GM12878 (cell line): ENCODE measurements around the gene ULK4. TPM values are rescaled to one million over a fixed set of nuclear protein-coding genes. Genes with fewer than 3 reads are reported as not detected.

Experiments
- ATAC-seq: fragments of 200-7000 bp; cut with Tn5 transposase; 3 replicates; pipeline ENCODE4 v1.9.1; 2020; ENCODE audit warnings: mild to moderate bottlenecking, moderate library complexity
- BruUV-seq: library from RNA; stranded (reverse); fragments of 400-500 nt; replicated peaks from 2 replicates; lab custom pipeline; 2021; lab: Mats Ljungman, UMichigan
- CTCF ChIA-PET: fragments of 300-600 bp; sonication (Branson Sonifier 250); formaldehyde crosslinking; extraction: SDS; loops from one replicate; lab custom pipeline; 2021; ENCODE audit warnings: inconsistent platforms; lab: Yijun Ruan, JAX
- POLR2A ChIA-PET: fragments of 350-600 bp; formaldehyde crosslinking; extraction: SDS; loops from one replicate; lab custom pipeline; 2021; ENCODE audit warnings: inconsistent platforms; lab: Charles Lee
- RAD21 ChIA-PET: fragments of 300-600 bp; sonication (Branson Sonifier 250); formaldehyde crosslinking; loops from one replicate; lab custom pipeline; 2023; ENCODE audit warnings: antibody characterized with exemption; ENCODE audit not compliant: unreplicated experiment; lab: Charles Lee
- SMC1A ChIA-PET: fragments of 300-600 bp; sonication (Branson Sonifier 250); formaldehyde crosslinking; loops from one replicate; lab custom pipeline; 2023; ENCODE audit not compliant: unreplicated experiment, uncharacterized antibody; lab: Charles Lee
- DNase-seq: peaks from one replicate; pipeline ENCODE4 v3.0.0-alpha.2; 2011; ENCODE audit warnings: low read depth, low spot score
- FAIRE-seq: peaks from 3 replicates; lab custom pipeline; 2011; peaks lifted over from hg19 to GRCh38; lab: Jason Lieb, UNC
- H2AFZ ChIP-seq: 2 replicates; pipeline ENCODE4 v1.6.0; 2011; ENCODE audit warnings: low read depth, low read length, control low read depth; ENCODE audit not compliant: control insufficient read depth
- H3K27ac ChIP-seq: 2 replicates; pipeline ENCODE4 v1.5.1; 2011; ENCODE audit warnings: control low read depth; ENCODE audit not compliant: control insufficient read depth, insufficient read depth
- H3K27me3 ChIP-seq, 2 experiments: replicated peaks in 1 of 2; 2 replicates each; pipeline versions ENCODE4 v1.6.0 to v1.6.1; 2011; ENCODE audit warnings: low read length in 1 of 2; ENCODE audit not compliant: control insufficient read depth in 2 of 2, insufficient read depth in 2 of 2
- H3K36me3 ChIP-seq, 2 experiments: 2 replicates each; pipeline ENCODE4 v1.5.1; 2011; ENCODE audit warnings: low read length in 1 of 2; ENCODE audit not compliant: control insufficient read depth in 2 of 2, insufficient read depth in 2 of 2
- H3K4me1 ChIP-seq: 2 replicates; pipeline ENCODE4 v1.6.1; 2011; ENCODE audit warnings: mild to moderate bottlenecking, low read length, moderate library complexity, mixed read lengths; ENCODE audit not compliant: control insufficient read depth, insufficient read depth
- H3K4me2 ChIP-seq: 2 replicates; pipeline ENCODE4 v1.6.0; 2011; ENCODE audit warnings: control low read depth; ENCODE audit not compliant: control insufficient read depth, insufficient read depth
- H3K4me3 ChIP-seq: fragments of 200-600 bp; sonication (generic); 2 replicates; pipeline ENCODE4 v1.5.1; 2016
- H3K79me2 ChIP-seq: 2 replicates; pipeline ENCODE4 v1.6.0; 2011; ENCODE audit warnings: low read length; ENCODE audit not compliant: control insufficient read depth, insufficient read depth
- H3K9ac ChIP-seq: 2 replicates; pipeline ENCODE4 v1.8.0; 2011; ENCODE audit warnings: low read length, control low read depth, mixed read lengths; ENCODE audit not compliant: control insufficient read depth, insufficient read depth
- H3K9me3 ChIP-seq: replicated peaks from 3 replicates; pipeline ENCODE4 v1.5.1; 2011; ENCODE audit warnings: mild to moderate bottlenecking, low read length; ENCODE audit not compliant: control insufficient read depth, insufficient read depth
- H4K20me1 ChIP-seq: 2 replicates; pipeline ENCODE4 v1.6.0; 2011; ENCODE audit not compliant: control insufficient read depth, insufficient read depth
- CBFB ChIP-seq: IDR thresholded peaks from 2 replicates; pipeline ENCODE4 v1.6.1; 2016; ENCODE audit warnings: antibody characterized with exemption, low read depth
- FOXK2 ChIP-seq: fragments of 450-650 bp; IDR thresholded peaks from 2 replicates; pipeline ENCODE4 v1.6.1; 2017; ENCODE audit warnings: mild to moderate bottlenecking, moderate library complexity
- IKZF1 ChIP-seq: fragments of 450-650 bp; conservative IDR thresholded peaks from 2 replicates; pipeline ENCODE4 v1.6.1; 2017; ENCODE audit warnings: antibody characterized with exemption, mild to moderate bottlenecking
- MTA3 ChIP-seq: IDR thresholded peaks from 2 replicates; pipeline ENCODE4 v1.6.1; 2012; ENCODE audit warnings: low read length, inconsistent platforms, borderline replicate concordance
- MXI1 ChIP-seq: fragments of 150-350 bp; IDR thresholded peaks from 2 replicates; pipeline ENCODE4 v1.6.1; 2011; ENCODE audit warnings: low read depth, mild to moderate bottlenecking, inconsistent platforms, low read length, improper control_type of control experiment
- PAX8 ChIP-seq: fragments of 450-650 bp; IDR thresholded peaks from 2 replicates; pipeline ENCODE4 v1.6.1; 2017; ENCODE audit warnings: mild to moderate bottlenecking, moderate library complexity
- PML ChIP-seq: IDR thresholded peaks from 2 replicates; pipeline ENCODE4 v1.6.1; 2012; ENCODE audit warnings: low read length, inconsistent platforms
- SMAD5 ChIP-seq: IDR thresholded peaks from 2 replicates; pipeline ENCODE4 v1.6.1; 2016; ENCODE audit warnings: antibody characterized with exemption, low read depth
- SREBF1 ChIP-seq: IDR thresholded peaks from 2 replicates; pipeline ENCODE4 v1.6.1; 2012; ENCODE audit warnings: mild to moderate bottlenecking, low read length
- TBL1XR1 ChIP-seq: IDR thresholded peaks from 2 replicates; pipeline ENCODE4 v1.6.1; 2012; ENCODE audit warnings: low read depth, low read length, improper control_type of control experiment
- WRNIP1 ChIP-seq: IDR thresholded peaks from 2 replicates; pipeline ENCODE4 v1.6.1; 2011; ENCODE audit warnings: low read depth, low read length, improper control_type of control experiment, borderline replicate concordance
- WGBS: methylation state at CpG from one replicate; pipeline ENCODE4 v1.1.6; 2016; ENCODE audit warnings: low lambda C conversion rate; ENCODE audit not compliant: insufficient replicate concordance, insufficient coverage; ENCODE audit errors: missing lambda C conversion rate; 5-methylcytosine and 5-hydroxymethylcytosine counted together
- in situ Hi-C: fragments of 300-500 bp; cut with MboI; formaldehyde crosslinking; loops from 9 replicates; pipeline ENCODE4 v1.14.3; 2018; ENCODE audit warnings: mixed read lengths
- intact Hi-C: fragments of 100-400 bp; cut with micrococcal nuclease; formaldehyde crosslinking; loops from one replicate; pipeline ENCODE4 v1.14.2; 2022; ENCODE audit not compliant: unreplicated experiment
- polyA plus RNA-seq, 11 experiments: library from polyadenylated mRNA; depleted of rRNA in 4 of 11; unstranded in 6 of 11; stranded (reverse) in 5 of 11; fragments of >200 nt; fragmentation: Nextera tagmentation in 4 of 11; fragmentation: Illumina TruSeq in 1 of 11; extraction: Ambion mirVana in 4 of 11; extraction: Trizol in 1 of 11; gene quantifications; 1 replicate in 1 of 11; 2 replicates in 10 of 11; pipeline versions ENCODE4 v1.2.1 to v1.2.3, GENCODE V29; 2011 to 2016; ENCODE audit warnings: inconsistent platforms in 2 of 11, missing spikeins in 2 of 11, low read depth in 1 of 11
- total RNA-seq, 4 experiments: library from RNA; depleted of rRNA in 3 of 4; stranded (reverse); fragments of >200 nt in 3 of 4; fragmentation: Illumina TruSeq in 1 of 4; extraction: Trizol in 1 of 4; gene quantifications; 2 replicates each; pipeline versions ENCODE4 v1.2.1 to v1.2.3, GENCODE V29; 2013 to 2021
- TF ChIP-seq, protein P1 (sequence below): fragments of 450-650 bp; IDR thresholded peaks from 2 replicates; pipeline ENCODE4 v1.6.1; 2017; ENCODE audit warnings: mild to moderate bottlenecking
- TF ChIP-seq, protein P2 (sequence below): fragments of 450-650 bp; IDR thresholded peaks from 2 replicates; pipeline ENCODE4 v1.6.1; 2017; ENCODE audit warnings: antibody characterized with exemption, mild to moderate bottlenecking, moderate library complexity
- TF ChIP-seq, protein P3 (sequence below): IDR thresholded peaks from 2 replicates; pipeline ENCODE4 v1.6.1; 2012; ENCODE audit warnings: low read depth, low read length, improper control_type of control experiment
- TF ChIP-seq, protein P4 (sequence below): fragments of 450-650 bp; IDR thresholded peaks from 2 replicates; pipeline ENCODE4 v1.6.1; 2017; ENCODE audit warnings: mild to moderate bottlenecking, moderate library complexity

Gene ULK4
- total and polyA plus RNA-seq, 10 of the 15 experiments (the other 5 are each of a cell fraction or from before 2014, with no cell fraction given) = 3.5 to 7.6 (median 6.3) TPM

DNA sequence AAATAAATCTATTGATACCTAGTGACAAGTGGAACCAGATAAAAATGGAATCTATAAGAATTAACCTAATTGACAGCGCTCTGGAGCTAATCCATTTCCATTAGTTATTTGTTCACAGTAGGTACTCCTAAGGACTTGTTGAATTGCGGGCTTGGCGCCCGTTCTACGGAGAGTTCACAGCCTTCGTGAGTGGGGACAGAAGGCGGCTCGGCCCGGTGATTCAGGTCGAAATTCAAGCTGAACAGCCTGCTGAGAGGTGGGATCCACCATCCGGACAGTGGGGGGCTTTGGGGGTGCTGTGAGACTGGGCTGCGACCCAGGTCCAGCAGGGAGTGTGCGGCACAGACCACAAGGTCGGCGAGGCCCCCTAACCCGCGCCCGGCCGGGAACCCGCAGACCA, 763.4 kb downstream of the ULK4 start:
- no peak for DNase-seq
- Histone ChIP-seq H3K4me2 (peak overlapping the region; percentile 51), H3K9ac (peak overlapping the region; percentile 94), H3K9me3 (no peaks in the 10 kb centered on the region), H3K27ac (peak overlapping the region; percentile 43; the same call in 1 of the 2 replicates), H3K4me3 (peak overlapping the region; percentile 82), H3K79me2 (peaks cover 43% of the 10 kb centered on the region), H3K36me3 (no peaks in the 10 kb centered on the region), H3K4me1 (no peaks in the 10 kb centered on the region), H4K20me1 (0 out of 2 replicates have a peak, but pooled peaks cover 7% of the 10 kb centered on the region), H2AFZ (peak overlapping the region; percentile 92), H3K27me3 (no peaks in the 10 kb centered on the region)
- BruUV-seq = no TSS peak
- in situ Hi-C loops = no loop called here
- ChIA-PET POLR2A (interaction anchor here (0.6 to 3.5 kb wide), 5 partner anchors 8 to 889 kb away, joined by 3 to 13 read pairs (median 5); no protein-coding TSS in a partner anchor), SMC1A (interaction anchor here (0.8 to 2.2 kb wide), 5 partner anchors 9 to 226 kb away, joined by 3 to 10 read pairs (median 3); no protein-coding TSS in a partner anchor), RAD21 (interaction anchor here (1.4 to 4.7 kb wide), 3 partner anchors 11 to 21 kb away, joined by 3 to 35 read pairs (median 3); no protein-coding TSS in a partner anchor), CTCF (interaction anchor here (0.5 to 0.7 kb wide), 4 partner anchors 614 to 1048 kb away, joined by 3 to 4 read pairs (median 3); no protein-coding TSS in a partner anchor)
- 9% methylated on average over 15 of the region's 20 CpGs for WGBS
- ATAC-seq = peak; percentile 1; the same call in 1 of the 3 replicates
- intact Hi-C loops = no loop called here
- FAIRE-seq = no peak
- no peak for TF ChIP-seq CBFB
- TF ChIP-seq PAX8 = no peak
- TF ChIP-seq, protein P1, sequence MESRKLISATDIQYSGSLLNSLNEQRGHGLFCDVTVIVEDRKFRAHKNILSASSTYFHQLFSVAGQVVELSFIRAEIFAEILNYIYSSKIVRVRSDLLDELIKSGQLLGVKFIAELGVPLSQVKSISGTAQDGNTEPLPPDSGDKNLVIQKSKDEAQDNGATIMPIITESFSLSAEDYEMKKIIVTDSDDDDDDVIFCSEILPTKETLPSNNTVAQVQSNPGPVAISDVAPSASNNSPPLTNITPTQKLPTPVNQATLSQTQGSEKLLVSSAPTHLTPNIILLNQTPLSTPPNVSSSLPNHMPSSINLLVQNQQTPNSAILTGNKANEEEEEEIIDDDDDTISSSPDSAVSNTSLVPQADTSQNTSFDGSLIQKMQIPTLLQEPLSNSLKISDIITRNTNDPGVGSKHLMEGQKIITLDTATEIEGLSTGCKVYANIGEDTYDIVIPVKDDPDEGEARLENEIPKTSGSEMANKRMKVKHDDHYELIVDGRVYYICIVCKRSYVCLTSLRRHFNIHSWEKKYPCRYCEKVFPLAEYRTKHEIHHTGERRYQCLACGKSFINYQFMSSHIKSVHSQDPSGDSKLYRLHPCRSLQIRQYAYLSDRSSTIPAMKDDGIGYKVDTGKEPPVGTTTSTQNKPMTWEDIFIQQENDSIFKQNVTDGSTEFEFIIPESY = no peak
- TF ChIP-seq, protein P2, sequence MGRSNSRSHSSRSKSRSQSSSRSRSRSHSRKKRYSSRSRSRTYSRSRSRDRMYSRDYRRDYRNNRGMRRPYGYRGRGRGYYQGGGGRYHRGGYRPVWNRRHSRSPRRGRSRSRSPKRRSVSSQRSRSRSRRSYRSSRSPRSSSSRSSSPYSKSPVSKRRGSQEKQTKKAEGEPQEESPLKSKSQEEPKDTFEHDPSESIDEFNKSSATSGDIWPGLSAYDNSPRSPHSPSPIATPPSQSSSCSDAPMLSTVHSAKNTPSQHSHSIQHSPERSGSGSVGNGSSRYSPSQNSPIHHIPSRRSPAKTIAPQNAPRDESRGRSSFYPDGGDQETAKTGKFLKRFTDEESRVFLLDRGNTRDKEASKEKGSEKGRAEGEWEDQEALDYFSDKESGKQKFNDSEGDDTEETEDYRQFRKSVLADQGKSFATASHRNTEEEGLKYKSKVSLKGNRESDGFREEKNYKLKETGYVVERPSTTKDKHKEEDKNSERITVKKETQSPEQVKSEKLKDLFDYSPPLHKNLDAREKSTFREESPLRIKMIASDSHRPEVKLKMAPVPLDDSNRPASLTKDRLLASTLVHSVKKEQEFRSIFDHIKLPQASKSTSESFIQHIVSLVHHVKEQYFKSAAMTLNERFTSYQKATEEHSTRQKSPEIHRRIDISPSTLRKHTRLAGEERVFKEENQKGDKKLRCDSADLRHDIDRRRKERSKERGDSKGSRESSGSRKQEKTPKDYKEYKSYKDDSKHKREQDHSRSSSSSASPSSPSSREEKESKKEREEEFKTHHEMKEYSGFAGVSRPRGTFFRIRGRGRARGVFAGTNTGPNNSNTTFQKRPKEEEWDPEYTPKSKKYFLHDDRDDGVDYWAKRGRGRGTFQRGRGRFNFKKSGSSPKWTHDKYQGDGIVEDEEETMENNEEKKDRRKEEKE = no peak
- TF ChIP-seq PML = no peak
- no peak for TF ChIP-seq IKZF1
- TF ChIP-seq WRNIP1 = no peak
- TF ChIP-seq, protein P3, sequence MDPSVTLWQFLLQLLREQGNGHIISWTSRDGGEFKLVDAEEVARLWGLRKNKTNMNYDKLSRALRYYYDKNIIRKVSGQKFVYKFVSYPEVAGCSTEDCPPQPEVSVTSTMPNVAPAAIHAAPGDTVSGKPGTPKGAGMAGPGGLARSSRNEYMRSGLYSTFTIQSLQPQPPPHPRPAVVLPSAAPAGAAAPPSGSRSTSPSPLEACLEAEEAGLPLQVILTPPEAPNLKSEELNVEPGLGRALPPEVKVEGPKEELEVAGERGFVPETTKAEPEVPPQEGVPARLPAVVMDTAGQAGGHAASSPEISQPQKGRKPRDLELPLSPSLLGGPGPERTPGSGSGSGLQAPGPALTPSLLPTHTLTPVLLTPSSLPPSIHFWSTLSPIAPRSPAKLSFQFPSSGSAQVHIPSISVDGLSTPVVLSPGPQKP = no peak
- no peak for TF ChIP-seq MTA3
- no peak for TF ChIP-seq SMAD5
- TF ChIP-seq FOXK2 = no peak
- no peak for TF ChIP-seq SREBF1
- no peak for TF ChIP-seq MXI1
- TF ChIP-seq TBL1XR1 = no peak
- TF ChIP-seq, protein P4, sequence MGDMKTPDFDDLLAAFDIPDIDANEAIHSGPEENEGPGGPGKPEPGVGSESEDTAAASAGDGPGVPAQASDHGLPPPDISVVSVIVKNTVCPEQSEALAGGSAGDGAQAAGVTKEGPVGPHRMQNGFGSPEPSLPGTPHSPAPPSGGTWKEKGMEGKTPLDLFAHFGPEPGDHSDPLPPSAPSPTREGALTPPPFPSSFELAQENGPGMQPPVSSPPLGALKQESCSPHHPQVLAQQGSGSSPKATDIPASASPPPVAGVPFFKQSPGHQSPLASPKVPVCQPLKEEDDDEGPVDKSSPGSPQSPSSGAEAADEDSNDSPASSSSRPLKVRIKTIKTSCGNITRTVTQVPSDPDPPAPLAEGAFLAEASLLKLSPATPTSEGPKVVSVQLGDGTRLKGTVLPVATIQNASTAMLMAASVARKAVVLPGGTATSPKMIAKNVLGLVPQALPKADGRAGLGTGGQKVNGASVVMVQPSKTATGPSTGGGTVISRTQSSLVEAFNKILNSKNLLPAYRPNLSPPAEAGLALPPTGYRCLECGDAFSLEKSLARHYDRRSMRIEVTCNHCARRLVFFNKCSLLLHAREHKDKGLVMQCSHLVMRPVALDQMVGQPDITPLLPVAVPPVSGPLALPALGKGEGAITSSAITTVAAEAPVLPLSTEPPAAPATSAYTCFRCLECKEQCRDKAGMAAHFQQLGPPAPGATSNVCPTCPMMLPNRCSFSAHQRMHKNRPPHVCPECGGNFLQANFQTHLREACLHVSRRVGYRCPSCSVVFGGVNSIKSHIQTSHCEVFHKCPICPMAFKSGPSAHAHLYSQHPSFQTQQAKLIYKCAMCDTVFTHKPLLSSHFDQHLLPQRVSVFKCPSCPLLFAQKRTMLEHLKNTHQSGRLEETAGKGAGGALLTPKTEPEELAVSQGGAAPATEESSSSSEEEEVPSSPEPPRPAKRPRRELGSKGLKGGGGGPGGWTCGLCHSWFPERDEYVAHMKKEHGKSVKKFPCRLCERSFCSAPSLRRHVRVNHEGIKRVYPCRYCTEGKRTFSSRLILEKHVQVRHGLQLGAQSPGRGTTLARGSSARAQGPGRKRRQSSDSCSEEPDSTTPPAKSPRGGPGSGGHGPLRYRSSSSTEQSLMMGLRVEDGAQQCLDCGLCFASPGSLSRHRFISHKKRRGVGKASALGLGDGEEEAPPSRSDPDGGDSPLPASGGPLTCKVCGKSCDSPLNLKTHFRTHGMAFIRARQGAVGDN = no peak
